NCI-H146 treated with DMSO at 0.1 percent for 48 hours (cell line): Measurements from ENCODE around the gene PRDM7.
"Not testable (repeated sequence)": the region's sequence is repeated elsewhere in the genome, so short reads cannot be mapped to it uniquely, and the experiment has no call there.

Experiments
- DNase-seq: peaks from one replicate; lab custom pipeline; 2025; ENCODE audit not compliant: unreplicated experiment; lab: John Stamatoyannopoulos, UW

PRDM7 gene

GRCh38 chr16:90015586-90016338 is 61.4 kb downstream of the PRDM7 start:
- DNase-seq: no peak

- no peak for DNase-seq
Observed at GRCh38 chr16:90012991-90013745, 64.0 kb downstream of the PRDM7 start.

DNA sequence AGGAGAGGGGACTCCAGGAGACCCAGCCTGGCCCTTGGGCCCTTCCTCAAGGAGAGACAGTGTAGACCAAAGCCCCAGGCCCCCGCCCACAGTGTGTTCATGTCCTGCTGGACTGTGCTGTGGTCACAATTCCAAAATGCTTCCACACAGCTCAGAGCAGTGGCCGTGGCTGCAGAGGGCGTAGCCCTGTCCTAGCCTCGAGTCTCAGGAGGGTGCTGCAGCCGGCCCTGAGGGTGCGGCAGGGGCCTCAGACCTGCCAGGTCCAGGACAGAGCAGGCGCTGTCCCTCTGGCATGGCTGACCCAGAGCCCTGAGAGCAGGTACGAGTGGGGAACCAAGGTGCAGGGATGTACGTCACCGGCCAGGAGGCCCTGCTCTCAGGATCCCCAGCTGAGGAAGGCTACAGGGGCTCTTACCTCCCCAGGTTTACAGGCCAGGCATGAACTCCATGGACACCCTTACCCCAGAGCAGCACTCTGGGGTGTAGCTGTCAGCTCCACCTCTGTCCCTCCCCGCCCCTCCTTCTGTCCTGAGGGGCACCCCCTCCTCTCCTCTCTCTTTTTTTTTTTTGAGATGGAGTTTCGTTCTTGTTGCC is 65.1 kb downstream of the PRDM7 start:
- no peak for DNase-seq

- no peak for DNase-seq
Observed at GRCh38 chr16:90011508-90011819, 65.7 kb downstream of the PRDM7 start.

DNA sequence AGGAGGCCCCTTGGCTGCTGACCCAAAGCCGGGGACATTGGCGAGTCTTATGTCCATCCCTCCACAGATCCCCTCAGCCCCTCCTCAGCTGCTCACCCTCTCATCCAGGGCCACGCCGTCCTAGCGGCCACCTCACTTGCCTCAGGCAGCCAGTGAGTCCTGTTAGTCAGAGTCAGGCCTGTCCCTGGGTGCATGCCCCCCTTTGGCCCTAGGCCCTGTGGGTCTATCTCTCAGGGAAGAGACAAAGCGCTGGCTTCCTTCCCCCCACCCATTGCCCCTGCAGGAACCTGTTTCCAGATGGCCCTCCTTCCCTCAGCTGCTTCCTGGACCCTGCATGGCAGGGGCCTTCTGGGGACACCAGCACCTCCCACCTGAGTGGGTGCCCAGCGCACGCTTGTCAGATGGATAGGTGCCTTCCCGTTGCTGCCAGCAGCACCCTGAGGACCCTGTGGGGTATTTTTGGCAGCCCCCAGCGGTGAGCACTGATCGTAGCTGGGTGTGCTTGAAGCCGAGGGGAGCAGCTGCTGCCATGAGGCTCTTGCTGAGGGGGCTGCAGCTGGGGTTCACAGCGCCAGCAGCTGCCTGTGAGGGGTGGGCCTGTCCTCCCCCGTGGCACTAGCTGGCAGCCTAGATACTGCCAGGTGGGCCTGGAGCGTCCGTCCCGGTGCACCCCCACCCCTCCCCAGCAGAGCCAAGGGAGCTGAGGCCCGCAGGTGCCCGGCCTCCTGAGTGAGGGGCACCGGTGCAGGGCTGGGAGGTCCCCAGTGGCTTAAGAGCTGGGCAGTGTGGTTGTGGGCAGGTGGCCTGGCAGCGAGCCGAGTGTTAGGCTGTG is 66.2 kb downstream of the PRDM7 start:
- DNase-seq: no peak

DNA sequence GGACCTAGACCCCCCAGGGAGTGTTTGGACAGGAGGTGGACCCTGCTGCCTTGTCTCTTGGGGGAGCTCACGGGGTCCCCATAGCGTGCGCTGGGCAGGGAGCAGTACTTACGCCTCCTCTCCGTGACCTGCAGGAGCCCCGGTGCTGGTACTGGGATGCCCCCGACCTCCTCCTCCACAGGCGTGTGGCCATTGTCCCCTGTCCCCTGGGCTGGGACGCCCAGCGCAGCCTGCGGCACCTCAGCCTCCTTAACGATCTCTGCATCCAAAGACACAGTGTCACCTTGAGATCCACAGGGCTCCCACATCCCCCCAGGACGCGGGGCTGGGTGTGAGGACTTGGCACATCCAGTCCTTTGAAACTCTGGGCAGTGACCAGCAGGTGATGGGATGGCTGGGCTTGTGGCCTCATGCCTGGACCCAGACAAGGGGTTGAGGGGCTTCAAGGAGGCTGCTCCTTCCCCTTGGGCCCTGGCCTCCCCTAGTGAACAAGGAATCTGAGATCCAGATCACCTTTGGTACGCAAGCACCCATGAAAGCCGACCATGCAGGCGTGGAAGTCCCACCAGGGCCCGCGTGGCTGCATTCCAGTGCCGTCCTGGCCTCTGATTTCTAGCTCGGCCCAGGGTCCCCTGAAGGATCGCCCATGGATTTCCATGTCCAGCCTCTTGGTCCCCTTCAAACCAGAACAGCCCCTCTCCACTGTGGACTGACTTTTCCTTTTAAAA is 67.8 kb downstream of the PRDM7 start:
- no peak for DNase-seq

- no peak for DNase-seq
Observed at GRCh38 chr16:90008708-90009145, 68.4 kb downstream of the PRDM7 start.

GRCh38 chr16:90007635-90008234 is 69.4 kb downstream of the PRDM7 start:
- DNase-seq: not testable (repeated sequence)

GRCh38 chr16:90007015-90007414 is 70.1 kb downstream of the PRDM7 start:
- DNase-seq: no peak
